Measurements from ENCODE around the gene TRPC6.

Gene TRPC6

GRCh38 chr11:101583251-101584128 is at the start of gene TRPC6:
Gene TRPC6, minus strand, starts transcription at chr11:101584007. Its CDS starts 504 bp downstream, at chr11:101583503.
- DNase-seq, result no peak

- no peak for DNase-seq
Measured at GRCh38 chr11:101620026-101620425, 36.2 kb upstream of the TRPC6 start.

- DNase-seq, result peak; percentile 87
Measured at GRCh38 chr11:101618709-101619108, 34.9 kb upstream of the TRPC6 start.

GRCh38 chr11:101617735-101618332 is 34.0 kb upstream of the TRPC6 start:
- DNase-seq, result peak; percentile 65

DNA sequence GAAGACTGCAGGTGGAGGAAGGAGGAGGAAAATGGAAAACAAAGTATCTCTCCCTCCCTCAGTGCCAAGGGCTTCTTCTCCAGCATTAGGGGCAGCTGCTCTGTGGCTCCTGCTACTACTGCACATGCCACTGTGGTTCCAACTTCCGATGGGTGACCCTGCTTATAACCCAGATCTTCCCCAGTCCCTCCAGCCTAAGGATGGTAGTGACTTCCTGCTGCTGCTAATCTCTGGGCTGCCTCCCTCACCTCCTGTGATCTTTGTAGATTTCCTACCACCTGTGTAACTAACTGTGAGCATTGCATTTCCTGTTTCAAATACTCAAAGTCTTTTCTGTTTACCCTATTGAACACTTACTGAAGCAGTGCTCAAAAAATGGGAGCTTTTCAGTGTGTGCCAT is 28.7 kb upstream of the TRPC6 start:
- no peak for DNase-seq

DNA sequence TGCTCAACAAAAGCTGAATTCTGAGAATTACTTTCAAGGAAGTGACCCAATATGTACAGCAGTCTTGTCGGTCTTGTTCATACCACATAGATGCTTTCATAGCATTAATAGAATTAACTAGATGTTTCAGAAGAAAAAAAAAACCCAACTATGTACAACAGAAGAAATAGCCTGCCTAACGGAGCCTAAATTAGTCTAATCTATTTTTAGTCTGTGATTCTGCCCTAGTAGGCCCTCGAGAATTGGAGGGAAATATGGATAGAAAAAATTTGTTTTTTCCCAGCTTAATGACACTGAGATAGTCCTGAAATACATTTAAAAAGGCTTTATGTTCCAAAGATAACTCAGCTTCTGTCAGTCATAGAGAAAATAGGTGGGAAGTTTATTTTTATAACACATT is 17.1 kb upstream of the TRPC6 start:
- no peak for DNase-seq

GRCh38 chr11:101586965-101587364 is 3.2 kb upstream of the TRPC6 start:
- DNase-seq, result no peak

DNA sequence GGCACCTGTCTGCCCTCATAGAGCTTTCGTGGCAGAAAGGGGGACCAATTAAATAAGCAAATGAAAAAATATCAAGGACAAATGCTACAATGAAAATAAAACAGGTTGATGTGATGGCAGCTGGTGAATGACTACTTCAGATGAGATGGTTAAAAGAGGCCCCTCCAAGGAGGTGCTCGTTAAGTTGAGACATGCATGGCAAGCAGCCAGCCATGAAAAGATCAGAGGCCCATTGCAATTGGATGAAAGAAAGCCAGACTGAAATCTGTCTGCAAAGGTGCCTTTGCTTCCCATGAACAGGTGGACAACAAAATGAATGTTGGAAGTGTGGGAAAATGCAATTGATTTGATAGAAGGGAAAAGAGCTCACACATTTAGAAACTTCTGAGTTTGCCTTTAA is 848 bp upstream of the TRPC6 start:
- no peak for DNase-seq

- no peak for DNase-seq
Measured at GRCh38 chr11:101584129-101584515, 315 bp upstream of the TRPC6 start.

- no peak for DNase-seq
Measured at GRCh38 chr11:101582989-101583250, 887 bp downstream of the TRPC6 start.

DNA sequence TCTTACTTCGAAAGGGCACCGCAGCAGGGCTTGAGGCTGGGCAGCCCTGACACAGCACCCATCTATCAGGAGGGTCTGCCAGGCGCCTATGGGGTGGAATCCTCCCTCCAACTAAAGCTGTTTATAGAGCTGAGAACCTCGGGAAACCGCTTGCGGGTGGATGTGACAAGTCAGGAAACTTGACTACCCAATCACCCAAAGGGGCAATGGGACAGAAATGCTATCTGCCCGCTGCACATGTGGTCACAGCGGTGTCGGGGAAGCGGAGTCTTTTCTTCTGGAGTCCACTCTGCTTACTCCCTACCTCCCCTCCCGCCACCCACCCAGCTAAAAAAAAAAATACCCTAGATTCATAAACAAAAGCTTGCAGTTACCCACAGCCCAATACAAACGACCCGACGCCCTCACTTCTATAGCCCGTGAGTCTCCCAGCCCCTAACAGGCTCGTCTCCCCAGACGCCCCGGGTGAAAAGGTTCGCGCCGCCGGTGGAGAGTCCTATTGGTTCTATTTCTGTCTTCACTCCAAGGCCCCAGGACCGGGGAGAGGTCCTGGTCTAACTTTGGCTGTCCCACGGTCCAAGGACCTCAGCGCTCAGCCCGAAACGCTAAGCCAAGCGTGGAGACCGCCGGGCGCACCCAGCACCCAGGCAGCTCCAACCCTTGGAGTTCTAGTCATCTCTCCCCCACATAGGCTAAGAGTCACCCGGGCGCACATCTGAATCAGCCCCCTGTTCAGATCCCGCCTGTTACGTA is 1.4 kb downstream of the TRPC6 start:
- no peak for DNase-seq

DNA sequence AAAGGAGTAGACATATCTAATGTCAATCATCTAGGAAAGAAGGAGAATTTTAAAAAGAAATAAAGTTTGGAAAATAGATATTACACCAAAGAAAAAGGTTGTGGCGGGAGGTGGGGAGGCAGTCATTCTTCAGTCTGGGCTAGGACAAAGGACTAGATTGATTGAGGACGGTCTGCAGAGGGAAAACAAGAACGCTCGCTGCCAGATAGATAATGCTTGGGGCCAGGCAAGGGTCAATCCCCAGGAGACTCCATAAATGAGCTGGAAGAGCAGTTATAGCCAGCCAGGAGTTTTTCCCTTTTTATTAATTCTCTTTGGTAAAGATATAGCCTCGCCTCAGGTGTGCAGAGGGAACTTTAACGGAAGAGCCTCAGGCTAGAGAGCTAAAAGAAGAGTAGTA is 6.3 kb downstream of the TRPC6 start:
- DNase-seq, result no peak

DNA sequence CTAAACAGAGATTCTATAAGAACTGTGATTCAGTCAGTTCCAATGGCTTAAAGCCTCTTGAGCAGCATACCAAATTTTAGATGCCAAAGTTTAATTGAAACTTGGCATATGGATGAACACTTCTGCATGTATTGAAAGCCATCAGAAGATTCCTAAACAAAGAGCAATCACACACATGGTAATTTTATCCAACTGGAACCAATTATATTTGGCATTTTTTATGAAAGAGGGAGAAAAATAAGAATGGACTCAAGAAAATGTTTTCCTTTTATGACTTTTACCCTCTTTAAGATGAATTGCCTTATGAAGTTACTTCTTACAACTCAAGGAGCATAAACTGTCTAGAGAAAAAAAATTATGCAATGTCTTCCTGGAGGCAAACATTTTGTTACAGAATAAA is 7.4 kb downstream of the TRPC6 start:
- DNase-seq, result peak; percentile 15

DNA sequence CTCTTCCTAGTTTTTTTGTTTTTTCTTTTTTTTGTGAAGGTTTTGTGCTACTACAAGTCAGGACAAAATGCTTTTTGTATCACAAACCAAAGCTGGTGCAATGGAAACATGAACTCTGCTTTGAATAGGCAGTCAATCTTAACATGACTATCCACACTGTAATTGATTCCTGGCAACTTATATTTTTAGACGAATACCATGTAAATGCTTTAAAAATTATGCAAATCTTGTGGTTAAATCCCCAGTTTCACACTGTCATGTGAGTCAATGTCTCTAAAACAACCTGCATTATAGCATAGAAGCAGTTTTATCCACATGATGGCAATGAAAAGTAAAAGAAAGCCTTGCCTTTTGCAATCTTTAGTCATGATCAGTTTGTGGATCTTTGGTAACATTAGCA is 8.9 kb downstream of the TRPC6 start:
- DNase-seq, result no peak

GRCh38 chr11:101567071-101567470 is 16.7 kb downstream of the TRPC6 start:
- DNase-seq, result no peak

DNA sequence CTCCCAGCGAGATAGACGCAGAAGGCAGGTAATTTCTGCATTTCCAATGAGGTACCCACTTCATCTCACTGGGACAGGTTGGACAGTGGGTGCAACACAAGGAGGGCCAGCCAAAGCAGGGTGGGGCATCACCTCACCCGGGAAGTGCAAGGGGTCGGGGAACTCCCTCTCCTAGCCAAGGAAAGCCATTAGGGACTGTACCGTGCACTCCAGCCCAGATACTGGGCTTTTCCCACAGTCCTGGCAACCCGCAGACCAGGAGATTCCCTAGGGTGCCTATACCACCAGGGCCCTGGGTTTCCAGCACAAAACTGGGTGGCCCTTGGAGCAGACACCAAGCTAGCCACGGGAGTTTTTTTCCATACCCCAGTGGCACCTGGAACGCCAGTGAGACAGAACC is 17.2 kb downstream of the TRPC6 start:
- DNase-seq, result no peak

GRCh38 chr11:101563166-101563565 is 20.6 kb downstream of the TRPC6 start:
- peak; percentile 12 for DNase-seq

DNA sequence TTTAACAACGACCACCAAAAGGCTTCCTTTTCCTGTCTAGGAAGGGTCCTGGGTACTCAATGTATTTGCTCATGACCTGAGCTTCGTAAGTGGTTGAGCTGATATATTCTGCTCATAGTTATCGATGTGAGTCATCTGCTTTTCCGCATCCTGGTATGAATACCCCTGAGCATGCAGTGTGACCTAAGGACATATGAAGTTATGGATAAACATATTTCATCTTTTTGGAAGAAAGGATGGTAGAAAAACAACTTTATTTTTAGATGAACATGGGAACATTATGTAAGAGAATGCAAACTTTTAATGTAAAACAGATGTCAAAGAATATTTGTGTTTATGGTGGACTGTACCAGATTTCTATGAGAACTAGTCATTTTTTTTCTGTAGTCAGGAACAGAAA is 28.4 kb downstream of the TRPC6 start:
- peak; percentile 70 for DNase-seq

DNA sequence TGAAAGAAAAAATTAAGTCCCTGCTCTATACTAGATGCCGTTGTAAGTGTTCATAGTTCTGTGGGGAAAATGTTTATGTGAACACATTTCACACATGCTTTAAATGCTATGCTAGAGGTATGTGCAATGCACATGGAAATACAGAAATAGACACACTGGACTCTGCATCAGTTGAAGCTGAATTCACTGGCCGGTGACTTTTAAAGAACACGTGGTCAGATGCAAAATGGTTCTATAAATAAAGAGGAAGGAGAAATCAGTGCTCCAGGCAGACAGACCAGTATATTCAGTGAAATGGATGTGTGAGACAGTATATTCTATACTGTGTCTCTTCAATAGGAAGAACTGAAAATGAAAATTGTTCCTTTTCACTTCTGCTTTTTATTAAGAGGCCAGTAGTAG is 29.9 kb downstream of the TRPC6 start:
- DNase-seq, result peak; percentile 62

DNA sequence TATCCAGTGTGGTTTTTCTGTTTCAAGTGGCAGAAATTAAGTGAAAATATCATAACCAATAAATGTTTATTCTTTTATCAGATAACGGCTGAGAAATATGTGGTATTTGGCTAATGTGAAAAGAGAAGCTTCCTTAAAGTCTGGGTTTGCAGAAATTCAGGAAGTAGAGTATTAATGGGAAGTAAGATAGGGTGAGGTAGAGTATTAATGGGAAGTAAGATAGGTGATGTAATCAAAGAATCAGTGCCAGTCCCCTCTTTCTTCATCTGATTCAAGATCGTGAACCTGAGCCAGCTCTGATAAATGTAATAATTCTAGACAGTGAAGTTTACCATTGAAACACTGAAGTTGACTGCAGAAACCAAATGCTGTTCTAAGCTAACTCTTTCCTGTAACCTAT is 30.9 kb downstream of the TRPC6 start:
- no peak for DNase-seq

GRCh38 chr11:101528541-101528940 is 55.3 kb downstream of the TRPC6 start:
- DNase-seq, result no peak

DNA sequence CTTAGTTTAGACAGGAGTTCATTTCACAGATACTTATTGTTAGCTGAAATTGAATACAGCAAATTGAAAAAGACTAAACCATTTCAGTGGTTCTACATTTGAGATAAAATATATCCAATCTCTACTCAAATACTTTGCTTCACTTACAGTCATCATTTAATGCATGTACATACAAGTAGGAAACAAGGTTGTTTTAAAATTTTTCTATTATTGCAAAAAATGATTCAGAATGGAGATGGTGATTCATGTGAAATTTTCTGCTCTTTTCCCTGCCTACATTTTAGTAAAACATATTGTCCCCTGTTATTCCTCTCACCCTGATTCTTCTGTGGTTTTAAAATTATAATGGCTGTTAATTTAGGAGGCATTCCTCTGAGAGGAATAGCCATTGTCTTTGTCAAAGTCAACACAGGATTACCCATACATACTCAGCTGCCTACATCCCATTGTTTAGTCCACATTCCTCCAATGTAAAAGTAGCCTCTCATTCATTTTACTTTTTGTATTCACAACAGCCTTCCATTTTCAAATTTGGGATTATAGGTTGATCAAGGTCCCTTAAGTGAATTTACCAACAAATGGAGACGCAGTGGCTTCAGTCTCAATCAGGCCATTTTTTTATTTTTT is 60.1 kb downstream of the TRPC6 start:
- DNase-seq, result no peak

DNA sequence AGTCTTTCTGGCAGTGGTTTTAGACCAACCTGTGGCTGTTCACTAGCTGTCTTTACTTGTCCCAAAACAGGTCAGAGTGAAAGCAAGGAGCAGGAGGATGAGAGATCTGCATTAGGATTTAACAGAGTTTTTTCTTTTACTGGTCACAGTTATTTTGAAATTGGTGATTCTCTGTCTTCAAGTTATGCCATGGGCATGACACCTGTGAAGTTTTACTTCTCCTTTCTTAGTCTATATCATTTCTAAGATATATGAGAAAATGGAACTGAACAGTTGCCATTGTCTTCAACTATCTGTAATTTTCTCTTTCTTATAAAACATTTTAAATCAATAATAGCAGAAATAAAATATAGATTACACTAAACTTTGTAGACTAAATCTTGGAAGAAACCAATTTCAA is 60.6 kb downstream of the TRPC6 start:
- DNase-seq, result no peak

- no peak for DNase-seq
Measured at GRCh38 chr11:101521821-101522220, 62.0 kb downstream of the TRPC6 start.
